Transverse colon (tissue), 3 donors: ENCODE measurements around the gene TAF1A.

Source experiments
- CTCF ChIP-seq, 5 experiments: fragments of 200-600 bp in 3 of 5; fragments of 450-650 bp in 2 of 5; sonication (generic) in 3 of 5; IDR thresholded peaks; 1 replicate in 2 of 5; 2 replicates in 3 of 5; pipeline ENCODE4 v1.5.1; 2016 to 2017; ENCODE audit warnings: antibody characterized with exemption in 5 of 5, inconsistent platforms in 3 of 5, mild to moderate bottlenecking in 2 of 5, moderate library complexity in 1 of 5
- EP300 ChIP-seq: sonication (generic); formaldehyde crosslinking; IDR thresholded peaks from one replicate; pipeline ENCODE4 v1.6.1; 2017; ENCODE audit warnings: antibody characterized with exemption, low read depth

- TF ChIP-seq CTCF (IDR thresholded peaks at IDR 0.05) (no peak), EP300 (no peak)
These were observed 49.1 kb downstream of the TAF1A start for GRCh38 chr1:222540598-222540995.
